Measurements from ENCODE around the gene KIF6. TPM values are rescaled to one million over a fixed set of nuclear protein-coding genes. Genes with fewer than 3 reads are reported as not detected.
"Not testable (repeated sequence)": the region's sequence is repeated elsewhere in the genome, so short reads cannot be mapped to it uniquely, and the experiment has no call there.

The KIF6 gene
- total RNA-seq, 4 donors from 2014 or later, result 0.14 to 46.6 (median 0.48) TPM; not detected in 1

GRCh38 chr6:39508515-39508914 lies 216.7 kb downstream of the KIF6 start:
- Histone ChIP-seq H3K36me3 (no peaks in the 10 kb centered on the region), H3K27me3 (no peaks in the 10 kb centered on the region), H3K9me3 (no peaks in the 10 kb centered on the region), H3K4me3 (no peak overlapping the region), H3K27ac (no peak overlapping the region), H3K4me1 (no peaks in the 10 kb centered on the region)
- TF ChIP-seq EP300 (IDR thresholded peaks at IDR 0.05; ENCODE audit: low read depth) (no peak), POLR2AphosphoS5 (IDR thresholded peaks at IDR 0.05) (no peak), POLR2A (IDR thresholded peaks at IDR 0.05) (no peak)
- TF ChIP-seq, protein P1, sequence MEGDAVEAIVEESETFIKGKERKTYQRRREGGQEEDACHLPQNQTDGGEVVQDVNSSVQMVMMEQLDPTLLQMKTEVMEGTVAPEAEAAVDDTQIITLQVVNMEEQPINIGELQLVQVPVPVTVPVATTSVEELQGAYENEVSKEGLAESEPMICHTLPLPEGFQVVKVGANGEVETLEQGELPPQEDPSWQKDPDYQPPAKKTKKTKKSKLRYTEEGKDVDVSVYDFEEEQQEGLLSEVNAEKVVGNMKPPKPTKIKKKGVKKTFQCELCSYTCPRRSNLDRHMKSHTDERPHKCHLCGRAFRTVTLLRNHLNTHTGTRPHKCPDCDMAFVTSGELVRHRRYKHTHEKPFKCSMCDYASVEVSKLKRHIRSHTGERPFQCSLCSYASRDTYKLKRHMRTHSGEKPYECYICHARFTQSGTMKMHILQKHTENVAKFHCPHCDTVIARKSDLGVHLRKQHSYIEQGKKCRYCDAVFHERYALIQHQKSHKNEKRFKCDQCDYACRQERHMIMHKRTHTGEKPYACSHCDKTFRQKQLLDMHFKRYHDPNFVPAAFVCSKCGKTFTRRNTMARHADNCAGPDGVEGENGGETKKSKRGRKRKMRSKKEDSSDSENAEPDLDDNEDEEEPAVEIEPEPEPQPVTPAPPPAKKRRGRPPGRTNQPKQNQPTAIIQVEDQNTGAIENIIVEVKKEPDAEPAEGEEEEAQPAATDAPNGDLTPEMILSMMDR (IDR thresholded peaks at IDR 0.05), result no peak
- intact Hi-C loops (cut with DNase I; ENCODE audit: low total_unique reads), result no loop called here
- in situ Hi-C loops (cut with MboI; ENCODE audit: low pct_ligation_motif_present in 1 of 4, low pct_unique_long_range_greater_than_20kb in 1 of 4, low sequenced_read_pairs in 3 of 4), result no loop called here
- WGBS, 2 donors (ENCODE audit: low coverage in 1 of 2), result 90% methylated on average over 9 of the region's 9 CpGs; no CpG with 5 or more reads in 1 of the 2 donors
- DNase-seq, result no peak

GRCh38 chr6:39507331-39507998 lies 217.7 kb downstream of the KIF6 start:
- intact Hi-C loops (cut with DNase I; ENCODE audit: low total_unique reads) (no loop called here), in situ Hi-C loops (cut with MboI; ENCODE audit: low pct_ligation_motif_present in 1 of 4, low pct_unique_long_range_greater_than_20kb in 1 of 4, low sequenced_read_pairs in 3 of 4) (no loop called here)
- TF ChIP-seq, protein P1 (IDR thresholded peaks at IDR 0.05), result no peak
- TF ChIP-seq POLR2A (IDR thresholded peaks at IDR 0.05), result no peak
- TF ChIP-seq EP300 (IDR thresholded peaks at IDR 0.05; ENCODE audit: low read depth), result no peak
- no peak for TF ChIP-seq POLR2AphosphoS5 (IDR thresholded peaks at IDR 0.05)
- Histone ChIP-seq H3K27me3 (no peaks in the 10 kb centered on the region), H3K27ac (no peak overlapping the region), H3K9me3 (peaks cover 5 to 9% of the 10 kb centered on the region in 2 donors), H3K36me3 (no peaks in the 10 kb centered on the region), H3K4me3 (no peak overlapping the region), H3K4me1 (no peaks in the 10 kb centered on the region)
- no peak for DNase-seq
- 79 to 80% methylated on average over 1 to 3 of the region's 3 CpGs for WGBS, 2 donors (ENCODE audit: low coverage in 1 of 2)

- peaks cover 15 to 24% of the 10 kb centered on the region in 2 donors for H3K9me3 ChIP-seq
- in situ Hi-C loops (cut with MboI; ENCODE audit: low pct_ligation_motif_present in 1 of 4, low pct_unique_long_range_greater_than_20kb in 1 of 4, low sequenced_read_pairs in 3 of 4); DNase-seq; H3K27ac ChIP-seq; intact Hi-C loops (cut with DNase I; ENCODE audit: low total_unique reads); H3K36me3 ChIP-seq; H3K4me3 ChIP-seq; H3K27me3 ChIP-seq; H3K4me1 ChIP-seq: not testable (repeated sequence)
- 78 to 79% methylated on average over 2 to 3 of the region's 3 CpGs for WGBS, 2 donors (ENCODE audit: low coverage in 1 of 2)
These were observed 222.7 kb downstream of the KIF6 start for GRCh38 chr6:39502362-39502955.

DNA sequence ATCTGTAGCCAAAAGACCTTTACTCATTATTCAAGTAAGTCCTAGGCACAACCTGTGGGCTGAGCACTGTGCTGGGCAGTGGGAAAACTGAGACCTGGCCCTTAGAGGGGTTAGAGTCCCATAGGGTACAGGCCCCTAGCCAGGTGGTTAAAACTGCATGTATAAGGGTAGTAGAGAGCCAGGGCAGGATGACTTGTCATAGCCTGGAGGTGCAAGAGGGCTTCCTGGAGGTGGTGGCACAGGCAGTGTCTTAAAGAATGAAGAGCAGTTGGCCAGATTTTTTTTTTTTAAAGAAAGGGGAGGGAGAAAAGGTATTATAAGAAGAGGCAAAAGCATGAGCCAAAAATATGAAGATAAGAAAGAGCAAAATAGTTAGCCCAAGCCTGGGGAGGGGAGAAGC lies 226.2 kb downstream of the KIF6 start:
- in situ Hi-C loops (cut with MboI; ENCODE audit: low pct_ligation_motif_present in 1 of 4, low pct_unique_long_range_greater_than_20kb in 1 of 4, low sequenced_read_pairs in 3 of 4) (no loop called here), intact Hi-C loops (cut with DNase I; ENCODE audit: low total_unique reads) (no loop called here)
- Histone ChIP-seq H3K9me3 (peaks cover 15 to 24% of the 10 kb centered on the region in 2 donors), H3K27ac (no peak overlapping the region), H3K36me3 (no peaks in the 10 kb centered on the region), H3K27me3 (no peaks in the 10 kb centered on the region), H3K4me1 (peaks cover 0 to 6% (median under 1%) of the 10 kb centered on the region in 4 donors), H3K4me3 (no peak overlapping the region)
- DNase-seq, result no peak
- no peak for TF ChIP-seq POLR2AphosphoS5 (IDR thresholded peaks at IDR 0.05)
- no peak for TF ChIP-seq EP300 (IDR thresholded peaks at IDR 0.05; ENCODE audit: low read depth)
- TF ChIP-seq, protein P1 (IDR thresholded peaks at IDR 0.05), result no peak
- no peak for TF ChIP-seq POLR2A (IDR thresholded peaks at IDR 0.05)
